ENCODE data around the gene KCNQ5.

The KCNQ5 gene

DNA sequence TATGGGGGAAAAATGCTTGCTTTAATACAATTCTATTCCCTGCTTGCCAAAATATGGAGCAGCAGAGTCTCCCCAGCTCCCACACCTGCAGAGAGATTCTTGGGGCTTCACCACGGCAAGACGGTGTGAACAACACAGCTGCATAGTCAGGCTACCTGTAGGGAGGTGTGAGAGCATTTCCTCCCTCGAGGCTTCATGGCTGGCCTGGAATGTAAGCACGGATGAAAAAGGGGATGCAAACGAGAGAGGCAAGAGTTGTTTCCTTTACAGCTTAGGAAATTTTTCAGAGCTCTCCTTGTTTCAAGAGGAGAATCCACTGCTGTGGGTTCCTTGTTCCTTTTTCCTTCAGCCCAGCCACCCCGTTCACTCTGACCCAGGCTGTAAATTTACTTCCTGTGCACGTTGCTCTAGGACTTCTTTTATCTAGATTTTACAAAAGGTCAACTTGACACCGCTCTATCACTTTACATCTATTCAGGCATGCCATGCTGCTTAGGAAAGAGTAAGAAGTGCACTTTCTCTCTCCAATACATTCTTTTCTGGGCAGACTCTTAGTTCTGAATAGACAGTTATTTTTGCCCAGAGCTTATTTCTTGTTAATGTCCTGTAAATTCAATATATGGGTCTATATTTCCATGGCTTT is 406.4 kb downstream of the KCNQ5 start:
- DNase-seq, result no peak

DNA sequence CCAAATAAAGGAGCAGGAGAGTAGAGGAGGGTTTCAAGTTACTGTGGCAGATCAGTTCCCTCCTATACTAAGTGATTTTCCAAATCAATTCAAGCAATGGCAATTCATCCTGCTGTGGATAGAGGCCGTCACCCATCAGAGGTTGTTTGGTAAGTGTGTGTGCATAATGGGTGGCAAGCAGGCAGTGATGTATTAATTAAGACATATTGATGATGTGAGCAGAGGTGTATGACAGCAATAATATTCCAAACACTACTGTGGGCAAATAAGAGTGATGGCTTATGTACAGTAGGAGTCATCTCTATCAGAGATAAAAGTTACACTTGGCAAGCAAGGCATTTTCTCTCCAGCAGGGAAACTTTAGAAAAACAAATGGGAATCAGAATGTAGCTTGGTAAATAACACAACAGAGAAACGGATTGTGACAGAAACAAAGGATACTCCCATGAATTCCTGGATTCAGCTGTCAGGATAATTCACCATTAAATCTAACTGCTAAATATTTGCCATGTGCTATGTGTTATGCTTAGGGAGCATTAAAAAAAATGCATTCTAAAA is 407.1 kb downstream of the KCNQ5 start:
- DNase-seq, result no peak

DNA sequence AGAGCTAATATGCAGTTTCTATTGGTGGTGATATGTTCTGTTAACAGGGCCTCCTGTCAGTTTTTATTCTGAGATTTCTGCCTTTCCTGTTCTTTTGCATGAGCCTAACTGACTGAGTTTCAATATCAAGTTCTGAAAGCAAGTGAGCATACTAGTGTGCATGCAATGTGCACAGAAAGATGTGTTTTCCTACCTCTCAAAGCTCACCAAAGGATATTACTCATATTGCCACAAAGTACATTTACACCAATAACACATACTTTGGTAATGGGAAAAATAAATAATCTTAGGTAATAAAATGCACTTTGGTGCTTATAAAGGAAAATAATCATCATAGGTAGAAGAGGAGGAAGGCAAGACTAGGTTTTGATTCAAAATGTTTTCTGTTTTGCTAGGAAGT is 408.4 kb downstream of the KCNQ5 start:
- no peak for DNase-seq

DNA sequence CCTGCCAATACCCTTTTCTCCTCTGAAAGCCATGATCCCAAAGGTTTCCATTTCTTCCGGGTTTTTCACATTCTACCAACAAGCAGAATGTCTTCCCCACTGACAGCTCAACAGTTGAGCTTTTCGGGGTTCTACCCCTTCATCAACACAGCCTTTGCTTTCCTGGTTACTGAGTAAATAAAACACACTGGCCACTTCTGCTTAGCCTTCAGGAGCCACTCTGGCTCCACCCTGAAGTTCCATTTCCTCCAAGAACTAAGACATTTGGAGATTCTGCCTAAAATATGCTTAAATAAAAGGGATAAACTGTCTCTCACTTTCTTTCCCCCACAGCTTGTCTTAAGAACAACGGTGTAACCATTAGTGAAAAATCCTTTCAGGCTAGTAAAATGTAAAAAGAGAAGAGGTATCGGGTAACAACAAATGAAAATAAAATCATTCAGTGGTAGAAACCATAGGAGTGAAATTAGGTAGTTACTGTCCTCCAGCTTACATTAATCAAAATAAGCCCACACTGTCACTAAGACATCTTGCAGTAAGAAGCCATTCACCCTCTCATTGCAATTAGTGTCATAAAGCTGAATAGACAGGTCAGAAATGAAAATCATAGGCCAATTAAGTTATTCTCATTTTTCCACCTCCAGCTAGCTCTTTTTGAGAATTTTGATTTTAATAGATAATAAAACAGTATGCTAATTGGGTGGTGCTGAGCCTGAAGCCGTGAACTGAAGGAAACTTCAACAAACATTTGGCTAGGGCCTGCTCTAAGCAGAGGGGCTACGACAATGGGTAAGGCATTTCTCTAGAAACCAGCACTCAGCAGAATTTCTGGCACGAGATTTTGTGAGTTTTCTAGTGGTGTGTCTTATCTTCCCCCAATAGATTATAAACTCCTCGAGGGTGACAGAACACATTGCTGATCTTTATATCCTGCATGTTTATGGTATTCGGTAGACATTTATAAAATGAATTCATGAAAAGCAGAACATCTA is 409.2 kb downstream of the KCNQ5 start:
- no peak for DNase-seq

DNA sequence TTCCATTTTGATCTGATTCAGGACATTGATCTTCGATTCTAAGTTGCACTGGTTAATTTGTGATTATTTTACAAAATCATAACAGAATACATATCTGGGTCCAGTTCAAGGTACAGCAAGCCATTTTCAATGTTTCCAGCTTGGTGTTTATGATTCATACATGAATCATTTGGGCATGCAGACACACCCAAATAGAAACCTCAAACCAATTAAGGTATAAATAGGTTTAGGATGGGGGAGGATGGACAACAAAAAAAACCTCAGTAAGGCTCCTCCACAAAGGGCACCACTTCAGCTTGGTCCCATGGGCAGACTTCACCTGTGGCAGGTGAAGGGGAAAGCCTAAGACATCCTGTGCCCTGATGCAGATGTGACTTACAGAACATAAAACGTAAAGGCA is 410.7 kb downstream of the KCNQ5 start:
- DNase-seq, result no peak

DNA sequence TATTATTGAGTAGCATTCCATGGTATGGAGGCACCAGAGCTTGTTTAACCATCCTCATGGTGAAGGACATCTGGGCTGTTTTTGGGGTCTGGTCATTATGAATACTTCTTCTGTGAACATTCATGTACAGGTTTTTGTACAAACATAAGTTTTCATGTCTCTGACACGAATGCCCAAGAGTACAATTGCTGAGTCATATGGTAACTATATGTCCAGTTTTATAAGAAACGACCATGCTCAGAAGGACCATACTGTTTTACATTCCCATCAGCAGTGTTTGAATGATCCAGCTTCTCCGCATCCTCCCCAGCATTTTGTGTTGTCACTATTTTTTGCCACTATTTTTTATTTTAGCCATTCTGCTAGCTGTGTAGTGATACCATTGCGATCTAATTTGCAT is 414.8 kb downstream of the KCNQ5 start:
- DNase-seq, result no peak

DNA sequence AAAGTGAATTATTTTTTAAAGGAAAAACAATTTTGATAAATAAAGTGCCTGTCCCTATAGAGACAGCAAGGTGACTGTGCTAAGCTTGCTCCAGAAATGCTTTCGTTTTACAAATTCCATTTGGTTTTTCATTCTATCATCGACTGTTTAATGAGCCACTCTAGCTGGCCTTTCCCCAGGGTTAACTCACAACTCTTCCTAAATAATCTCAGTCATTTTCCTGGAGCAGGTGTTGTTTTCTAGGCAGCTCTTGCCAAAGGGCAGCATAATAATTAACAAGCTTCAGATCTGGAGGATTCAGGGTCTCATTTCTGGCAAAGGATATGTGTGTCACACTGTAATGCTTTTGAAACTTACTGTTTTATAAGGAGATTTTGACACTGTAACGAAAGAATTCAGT is 419.2 kb downstream of the KCNQ5 start:
- DNase-seq, result no peak

DNA sequence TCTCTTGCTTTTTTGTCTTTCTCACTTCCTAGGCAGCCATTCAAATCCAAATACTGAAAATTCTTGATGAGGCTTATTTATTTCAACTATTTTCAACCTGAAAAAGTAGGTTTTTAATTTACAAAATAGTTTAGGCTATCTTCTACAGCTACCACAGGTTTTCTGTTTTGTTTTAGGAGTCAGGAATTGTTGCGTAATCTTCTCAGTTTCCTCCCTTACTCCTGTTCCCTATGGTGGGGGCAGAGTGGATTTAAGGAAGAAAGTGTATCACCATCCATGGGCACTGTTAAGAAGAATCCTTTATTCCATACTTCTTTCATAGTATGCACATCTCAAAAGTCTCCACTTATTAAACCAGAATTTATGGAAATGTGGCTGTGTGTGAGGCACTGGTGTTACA is 421.0 kb downstream of the KCNQ5 start:
- no peak for DNase-seq

DNA sequence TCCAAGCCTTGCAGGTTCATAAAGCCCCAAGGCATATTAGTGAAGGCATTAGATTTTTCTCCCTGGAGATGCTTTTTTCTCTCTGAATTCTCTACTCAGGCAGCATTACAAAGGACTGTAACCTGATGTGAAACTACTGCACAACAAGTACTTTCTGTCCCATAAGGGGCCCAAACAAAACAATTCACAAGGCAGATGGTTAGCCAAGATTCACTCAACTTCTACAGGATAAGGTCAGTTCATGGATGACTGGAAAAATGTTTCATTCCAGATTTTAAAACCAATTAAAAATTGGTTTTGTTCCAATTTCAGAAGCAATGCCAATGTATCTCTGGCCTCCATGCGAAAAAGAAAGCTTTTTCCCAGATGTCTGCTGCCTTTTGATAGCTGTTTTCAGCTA is 421.6 kb downstream of the KCNQ5 start:
- DNase-seq, result no peak

DNA sequence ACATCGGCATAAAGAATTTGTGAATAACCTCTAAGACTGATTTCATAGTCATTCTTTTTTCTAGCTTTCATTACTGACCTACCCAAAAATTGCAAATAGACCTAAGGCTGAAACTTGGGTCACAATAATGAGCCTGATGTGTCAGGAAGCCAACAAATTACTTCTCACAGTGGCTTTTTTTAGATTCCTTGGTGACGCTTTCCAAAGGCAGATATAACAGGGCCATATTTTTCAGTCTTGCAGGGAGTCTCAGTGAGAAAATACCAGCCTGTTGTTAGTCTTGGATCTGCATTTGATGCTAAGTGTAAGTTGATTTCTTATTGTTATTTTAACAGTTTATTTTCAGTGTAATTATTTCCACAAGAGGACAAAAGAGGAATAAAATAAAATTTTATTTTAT is 423.7 kb downstream of the KCNQ5 start:
- no peak for DNase-seq

DNA sequence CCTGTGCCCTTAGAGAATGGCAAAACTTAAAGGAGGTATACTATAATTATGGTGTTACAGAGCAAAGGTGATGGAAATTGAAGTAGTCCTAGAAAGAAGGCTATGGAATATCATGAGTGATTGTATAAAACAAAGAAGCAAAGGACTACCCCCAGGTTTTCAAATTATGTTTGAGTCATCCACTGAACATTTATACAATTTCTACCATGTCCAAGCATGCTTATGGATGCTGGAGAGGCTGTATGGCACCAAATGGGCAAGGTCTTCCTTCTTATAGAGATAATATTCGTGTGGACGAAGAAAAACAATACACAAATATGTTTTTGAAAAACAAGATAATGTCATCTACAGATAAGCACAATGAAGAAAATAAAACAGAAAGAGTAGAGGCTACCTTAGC is 425.9 kb downstream of the KCNQ5 start:
- no peak for DNase-seq

DNA sequence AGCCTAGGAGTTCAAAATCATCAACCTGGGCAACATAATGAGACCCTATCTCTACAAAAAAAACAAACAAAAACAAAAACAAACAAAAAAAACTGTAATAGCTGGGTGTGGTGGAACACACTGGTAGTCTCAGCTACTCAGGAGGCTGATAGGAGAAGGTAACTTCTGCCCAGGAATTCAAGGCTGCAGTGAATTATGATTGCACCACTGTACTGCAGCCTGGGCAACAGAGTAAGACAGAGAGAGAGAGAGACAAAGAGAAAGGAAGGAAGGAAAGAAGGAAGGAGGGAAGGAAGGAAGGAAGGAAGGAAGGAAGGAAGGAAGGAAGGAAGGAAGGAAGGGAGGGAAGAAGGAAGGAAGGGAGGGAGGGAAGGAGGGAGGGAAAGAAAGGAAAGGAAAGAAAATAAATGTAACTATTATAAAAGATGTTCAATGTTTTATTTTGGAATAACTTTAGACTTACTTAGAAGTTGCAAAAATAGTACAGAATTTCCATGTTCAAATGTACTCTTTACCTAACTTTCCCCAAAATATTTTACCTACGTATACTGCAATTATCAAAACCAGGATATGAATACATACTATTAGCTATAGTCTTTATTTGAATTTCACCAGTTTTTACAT is 428.2 kb downstream of the KCNQ5 start:
- DNase-seq, result no peak

DNA sequence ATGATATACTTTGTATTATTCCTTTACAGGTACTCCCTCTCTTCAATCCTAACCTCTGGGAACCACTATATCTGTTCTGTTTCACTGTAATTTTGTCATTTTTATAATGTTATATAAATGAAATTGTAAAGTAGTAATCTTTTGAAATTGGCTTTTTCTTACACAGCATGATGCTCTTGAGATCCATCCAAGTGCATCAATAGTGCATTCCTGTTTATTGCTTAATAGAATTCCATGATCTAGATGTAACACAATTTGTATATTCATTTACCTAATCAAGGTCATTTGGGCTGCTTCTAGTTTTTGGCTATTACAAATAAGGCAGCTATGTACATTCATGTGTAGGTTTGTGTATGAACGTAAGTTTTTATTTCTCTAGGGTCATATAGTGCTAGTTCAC is 428.8 kb downstream of the KCNQ5 start:
- DNase-seq, result no peak

DNA sequence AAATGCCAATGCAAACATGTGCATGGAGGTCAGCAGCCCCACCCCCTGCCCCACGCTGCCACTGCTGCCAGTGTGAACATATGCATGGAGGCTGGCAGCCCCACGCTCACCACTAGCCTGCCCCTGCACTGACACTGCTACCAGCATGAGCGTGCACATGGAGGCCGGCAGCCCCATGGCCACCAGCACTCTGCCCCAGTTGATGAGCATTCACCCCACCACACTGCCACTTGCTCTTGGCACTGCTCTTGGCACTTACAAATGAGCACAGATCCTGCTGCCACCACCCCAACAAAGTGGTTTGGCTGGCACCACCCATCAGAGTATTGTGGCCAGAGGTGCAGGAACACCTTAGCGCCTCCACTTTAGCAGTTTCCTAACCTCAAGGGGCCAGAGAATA is 429.3 kb downstream of the KCNQ5 start:
- no peak for DNase-seq

DNA sequence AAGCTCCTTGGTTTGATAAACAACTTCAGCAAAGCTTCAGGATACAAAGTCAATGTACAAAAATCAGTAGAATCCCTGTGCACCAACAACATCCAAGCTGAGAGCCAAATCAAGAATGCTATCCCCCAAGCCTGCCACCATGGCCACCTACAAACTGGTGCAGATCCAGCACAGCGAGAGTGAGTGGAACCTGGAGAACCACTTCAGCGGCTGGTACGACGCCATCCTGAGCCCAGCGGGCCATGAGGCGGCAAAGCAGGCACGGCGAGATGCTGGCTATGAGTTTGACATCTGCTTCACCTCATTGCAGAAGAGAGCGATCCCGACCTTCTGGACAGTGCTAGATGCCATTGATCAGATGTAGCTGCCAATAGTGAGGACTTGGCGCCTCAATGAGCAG is 433.1 kb downstream of the KCNQ5 start:
- DNase-seq, result no peak

DNA sequence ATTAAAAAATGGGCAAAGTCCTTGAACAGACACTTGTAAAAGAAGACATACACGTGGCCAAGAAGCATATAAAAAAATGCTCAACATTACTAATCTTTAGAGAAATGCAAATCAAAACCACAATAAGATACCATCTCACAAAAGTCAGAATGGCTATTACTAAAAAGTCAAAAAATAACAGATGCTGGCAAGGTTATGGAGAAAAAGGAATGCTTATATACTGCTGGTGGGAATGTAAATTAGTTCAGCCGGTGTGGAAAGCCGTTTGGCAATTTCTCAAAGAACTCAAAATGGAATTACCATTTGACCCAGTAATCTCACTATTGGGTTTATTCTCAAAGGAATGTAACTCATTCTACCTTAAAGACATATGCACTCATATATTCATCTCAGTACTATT is 436.9 kb downstream of the KCNQ5 start:
- no peak for DNase-seq

DNA sequence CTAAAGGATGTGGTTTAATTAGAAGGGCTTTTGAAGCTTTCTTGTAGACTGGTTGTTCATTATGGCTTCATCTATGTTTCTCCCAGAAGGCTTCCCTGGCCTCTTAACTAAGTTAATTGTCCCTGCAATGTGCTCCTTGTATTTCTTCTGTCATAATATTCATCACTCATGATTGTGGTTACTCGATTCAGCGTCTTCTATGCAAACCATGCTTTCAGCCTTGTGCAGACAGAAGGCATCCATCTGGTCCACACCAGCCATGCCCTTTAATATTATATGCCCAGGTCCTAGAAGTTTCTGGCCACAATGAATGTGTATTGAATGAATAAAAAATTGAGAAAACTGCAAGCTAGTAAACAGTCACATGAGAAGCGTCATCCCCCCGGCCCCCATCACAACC is 440.3 kb downstream of the KCNQ5 start:
- no peak for DNase-seq

DNA sequence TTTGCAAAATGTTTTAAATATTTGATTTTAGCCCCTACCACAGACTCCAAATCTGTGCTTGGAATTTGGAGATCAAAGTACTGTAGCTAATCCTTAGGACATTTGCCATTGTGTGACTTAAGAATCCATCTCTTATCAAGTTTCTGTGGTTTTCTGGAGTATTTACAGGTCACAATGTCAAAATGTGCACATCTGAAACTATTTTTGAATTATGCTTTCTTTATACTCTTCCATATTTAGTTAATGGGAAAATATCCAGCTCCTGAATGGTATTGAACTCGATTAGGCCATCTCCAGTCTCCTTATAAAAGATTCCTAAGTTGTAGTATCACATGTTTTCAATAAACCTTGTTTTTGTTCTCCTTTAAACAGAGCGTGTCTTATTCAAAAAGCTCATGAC is 441.0 kb downstream of the KCNQ5 start:
- no peak for DNase-seq

DNA sequence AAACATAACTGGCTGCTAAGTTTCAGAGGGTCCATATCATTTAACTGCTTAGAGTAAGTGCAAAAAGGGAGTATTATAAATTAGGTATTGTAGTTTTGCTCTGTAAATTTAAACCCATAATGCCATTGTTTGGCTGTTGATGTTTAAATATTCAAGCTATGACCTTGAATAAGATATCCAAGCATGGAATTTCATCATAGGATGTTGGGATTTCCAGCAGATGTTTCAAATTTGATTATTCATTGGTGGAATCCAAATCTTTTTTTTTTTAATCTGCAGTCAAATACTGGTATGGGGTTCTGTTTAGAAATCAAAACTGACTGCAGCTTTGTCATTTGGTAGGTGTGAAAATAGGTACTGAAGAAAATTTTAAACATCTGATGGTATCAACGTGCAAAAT is 442.4 kb downstream of the KCNQ5 start:
- DNase-seq, result no peak

DNA sequence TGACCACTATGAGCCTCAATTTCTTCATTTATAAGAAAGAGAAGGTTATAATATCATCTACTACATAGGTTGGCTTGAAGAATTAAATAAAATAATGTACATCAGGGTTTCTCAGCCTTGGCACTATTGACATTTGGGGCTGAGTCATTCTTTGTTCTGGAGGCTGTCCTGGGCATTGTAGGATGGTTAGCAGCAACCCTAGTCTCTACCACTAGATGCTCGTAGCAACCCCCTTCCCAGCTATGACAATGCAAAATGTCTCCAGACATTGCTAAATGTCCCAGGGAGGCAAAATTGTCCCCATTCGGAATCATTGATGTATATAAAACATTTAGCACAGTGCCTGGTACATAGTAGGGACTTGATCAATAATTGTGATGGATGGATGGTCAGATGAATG is 451.4 kb downstream of the KCNQ5 start:
- no peak for DNase-seq

DNA sequence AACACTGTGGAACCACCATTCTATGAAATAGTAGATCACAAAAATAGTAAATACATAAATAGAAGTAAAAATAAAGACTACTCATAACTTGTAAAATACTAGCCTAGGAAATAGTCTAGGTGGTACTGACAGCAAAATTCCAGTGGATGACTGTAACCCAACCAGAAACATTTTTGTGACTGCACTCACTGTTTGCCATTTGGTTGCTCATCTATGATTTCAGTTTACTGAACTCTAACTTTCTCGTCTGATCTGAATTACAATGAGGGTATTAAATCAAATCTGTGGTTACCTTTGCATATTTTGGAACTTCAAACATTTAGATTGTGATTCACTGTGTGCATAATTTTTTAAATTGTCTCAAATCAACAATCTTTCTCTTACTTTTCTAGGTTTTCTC is 452.3 kb downstream of the KCNQ5 start:
- no peak for DNase-seq

DNA sequence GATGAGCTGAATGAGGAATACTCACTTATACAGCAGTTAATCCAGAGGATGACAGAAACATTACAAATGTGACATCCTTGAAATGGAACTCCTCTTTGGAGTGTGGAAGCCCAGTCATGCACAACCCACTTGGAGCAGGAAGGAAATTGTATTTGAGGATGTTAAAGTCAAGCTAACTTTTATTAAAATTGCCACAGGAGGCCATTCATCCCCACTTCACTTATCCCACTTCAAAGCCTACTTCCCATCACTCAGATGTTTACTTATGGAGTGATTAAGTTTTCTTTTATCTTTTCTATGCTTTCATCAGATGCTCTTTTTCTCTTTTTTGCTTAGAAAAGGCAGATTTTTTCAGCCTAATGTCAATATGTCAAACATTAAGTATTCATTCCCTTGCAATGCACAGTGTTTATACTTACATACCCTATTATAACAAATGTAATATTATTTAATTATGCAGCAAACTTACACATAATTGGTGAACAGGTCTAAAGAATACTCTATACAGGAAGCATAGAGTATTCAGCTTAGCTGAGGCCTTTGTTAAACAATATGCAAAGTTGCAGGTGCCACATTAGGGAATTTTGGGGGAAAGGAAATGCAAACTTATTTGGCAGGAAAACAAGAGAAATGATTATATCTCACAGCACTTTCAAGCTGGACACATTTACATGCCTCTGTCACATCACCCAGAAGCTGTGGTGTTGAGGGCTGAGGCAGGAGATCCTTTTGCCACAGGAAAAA is 454.5 kb downstream of the KCNQ5 start:
- DNase-seq, result no peak

DNA sequence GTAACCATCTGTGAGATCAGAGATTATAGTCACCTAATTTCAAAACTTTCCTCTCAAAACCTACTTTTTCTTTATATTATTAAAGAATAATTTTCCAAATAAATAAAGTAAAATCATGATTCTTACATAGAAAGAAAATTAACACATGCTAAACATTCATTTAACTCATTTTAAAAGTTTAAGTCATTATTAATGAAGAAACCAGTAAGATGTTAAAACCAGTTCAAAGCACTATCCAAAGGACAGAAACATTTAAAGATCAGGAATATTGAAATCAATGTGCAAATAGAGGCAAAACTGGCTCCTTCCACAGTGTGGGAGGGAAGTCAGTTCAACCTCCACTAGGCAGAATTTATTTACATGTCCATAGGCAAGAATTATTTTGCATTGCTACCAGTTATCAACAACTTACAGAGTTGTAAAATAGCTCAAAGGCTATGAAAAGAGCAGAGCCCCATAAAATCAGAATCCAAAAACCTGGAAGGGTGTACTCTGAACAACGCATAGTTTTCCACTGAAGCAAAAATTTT is 456.5 kb downstream of the KCNQ5 start:
- no peak for DNase-seq

All from GOT3 (cell line).